Activated CD8-positive, alpha-beta memory T cell treated with anti-CD3 and anti-CD28 coated beads, Interleukin-2, amount 50 U/mL, for 48 hours (primary cell): ENCODE data around the gene CREB3L1.
"Not testable (repeated sequence)": the region's sequence is repeated elsewhere in the genome, so short reads cannot be mapped to it uniquely, and the experiment has no call there.

Experiments
- DNase-seq: peaks from one replicate; pipeline ENCODE4 v3.0.0-alpha.2; 2020

Gene CREB3L1

GRCh38 chr11:46249103-46249937 is 28.1 kb upstream of the CREB3L1 start:
- no peak for DNase-seq

DNA sequence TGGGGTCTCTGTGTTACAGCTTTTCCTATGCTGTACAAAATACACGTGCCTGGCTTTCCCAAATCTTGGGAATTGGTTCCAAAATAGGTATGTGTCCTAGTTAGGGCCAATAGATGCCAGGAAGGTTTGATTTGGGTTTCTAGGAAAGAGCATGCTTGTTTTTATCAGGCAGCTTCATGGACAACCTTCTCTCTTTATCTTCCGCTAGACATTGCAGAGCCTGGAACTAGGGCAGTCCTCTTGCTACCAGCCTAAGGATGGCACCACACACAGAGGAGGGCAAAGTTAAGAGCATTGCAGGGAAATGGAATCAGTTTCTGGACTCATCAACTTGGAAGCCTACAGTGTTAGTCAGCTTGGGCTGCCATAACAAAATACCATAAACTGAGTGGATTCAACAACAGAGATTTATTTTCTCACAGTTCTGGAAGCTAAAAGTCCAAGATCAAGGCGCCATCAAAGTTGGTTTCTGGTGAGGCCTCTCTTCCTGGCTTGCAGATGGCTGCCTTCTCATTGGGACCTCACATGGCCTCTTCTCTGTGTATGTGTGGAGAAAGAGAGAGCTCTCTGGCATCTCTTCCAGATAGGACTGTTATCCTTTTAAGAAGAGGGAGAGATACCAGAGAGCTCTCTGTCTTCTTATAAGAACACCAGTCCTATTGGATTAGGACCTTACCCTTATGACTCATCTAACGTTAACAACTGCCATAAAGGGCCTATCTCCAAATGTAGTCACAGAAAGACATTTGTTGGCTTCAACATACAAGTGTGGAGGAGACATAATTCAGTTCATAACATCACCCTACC is 27.3 kb upstream of the CREB3L1 start:
- DNase-seq = no peak

DNA sequence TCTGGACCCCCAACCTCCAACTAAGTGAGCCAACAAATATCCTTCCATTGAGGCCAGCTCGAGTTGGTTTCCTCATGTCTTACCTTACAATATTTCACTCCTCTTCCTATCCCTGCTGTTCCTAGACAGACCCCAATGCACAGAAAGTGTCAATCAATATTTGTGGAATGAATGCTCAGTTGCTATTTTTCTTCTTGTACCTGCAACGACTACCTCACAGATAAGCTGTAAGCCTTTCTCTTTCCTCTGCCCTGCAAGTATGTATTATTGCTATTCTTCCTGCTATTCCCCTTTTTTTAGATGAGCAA is 26.8 kb upstream of the CREB3L1 start:
- DNase-seq = no peak

DNA sequence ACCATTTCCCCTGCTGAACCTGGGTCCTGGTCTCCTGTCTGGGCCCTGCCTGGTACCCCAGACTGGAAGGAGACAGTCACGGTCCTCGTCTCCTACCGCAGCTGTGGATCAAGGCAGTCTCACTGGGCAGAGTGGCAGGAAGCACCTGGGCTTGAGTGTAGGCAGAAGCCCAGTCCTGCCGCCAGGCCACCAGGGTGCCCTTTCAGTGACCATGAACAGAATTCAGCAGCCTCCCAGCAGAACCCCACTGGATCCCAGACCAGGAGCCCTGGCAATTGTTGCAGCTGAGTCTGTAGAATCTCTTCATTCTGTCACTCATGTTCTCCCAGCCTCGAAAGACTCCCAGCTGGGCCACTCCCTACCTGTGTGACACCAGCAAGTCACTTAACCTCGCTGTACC is 25.5 kb upstream of the CREB3L1 start:
- no peak for DNase-seq

- no peak for DNase-seq
Measured at GRCh38 chr11:46252373-46252914, 25.0 kb upstream of the CREB3L1 start.

GRCh38 chr11:46253258-46254132 is 24.0 kb upstream of the CREB3L1 start:
- DNase-seq = no peak

DNA sequence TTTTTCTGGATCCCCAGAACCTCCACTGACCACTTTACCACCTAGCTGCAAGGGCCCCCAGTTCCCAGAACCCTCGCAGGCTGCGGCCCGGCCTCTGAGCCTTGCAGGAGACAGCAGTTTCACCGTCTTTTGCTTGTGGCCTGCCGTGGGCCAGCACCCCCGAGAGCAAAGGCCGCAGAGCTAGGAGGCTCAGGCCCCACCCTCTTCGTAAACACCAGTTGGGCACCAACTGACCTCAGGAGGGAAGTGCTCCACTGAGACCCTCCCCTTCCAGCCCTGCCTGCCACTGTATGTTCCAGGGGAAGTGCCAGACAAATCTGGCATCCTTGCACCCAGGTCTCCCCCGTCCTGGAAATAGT is 23.4 kb upstream of the CREB3L1 start:
- no peak for DNase-seq

- DNase-seq = no peak
Measured at GRCh38 chr11:46256540-46257001, 20.9 kb upstream of the CREB3L1 start.

GRCh38 chr11:46259347-46259746 is 18.1 kb upstream of the CREB3L1 start:
- not testable (repeated sequence) for DNase-seq

GRCh38 chr11:46259971-46260560 is 17.4 kb upstream of the CREB3L1 start:
- no peak for DNase-seq

GRCh38 chr11:46263120-46263519 is 14.3 kb upstream of the CREB3L1 start:
- no peak for DNase-seq

- DNase-seq = no peak
Measured at GRCh38 chr11:46264030-46264429, 13.4 kb upstream of the CREB3L1 start.

DNA sequence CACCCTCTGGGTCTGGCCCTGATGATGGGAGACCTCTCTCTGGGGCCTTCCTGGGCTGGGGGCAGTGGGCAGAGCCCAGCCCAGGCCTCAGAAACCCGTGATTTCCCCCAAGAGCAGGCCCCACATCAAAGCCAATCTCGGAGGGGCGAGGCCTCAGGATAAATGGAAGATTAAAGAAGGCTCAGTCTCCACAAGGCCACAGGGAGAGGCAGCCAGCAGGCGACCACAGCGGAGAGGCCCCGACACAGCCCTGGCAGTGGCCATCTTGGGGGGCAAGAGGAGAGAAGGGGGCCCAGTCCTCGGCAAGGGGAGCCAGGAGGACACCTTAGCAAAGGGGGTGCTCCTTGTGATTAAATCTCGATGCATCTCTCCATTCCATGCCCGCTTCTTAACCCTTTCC is 12.5 kb upstream of the CREB3L1 start:
- no peak for DNase-seq

DNA sequence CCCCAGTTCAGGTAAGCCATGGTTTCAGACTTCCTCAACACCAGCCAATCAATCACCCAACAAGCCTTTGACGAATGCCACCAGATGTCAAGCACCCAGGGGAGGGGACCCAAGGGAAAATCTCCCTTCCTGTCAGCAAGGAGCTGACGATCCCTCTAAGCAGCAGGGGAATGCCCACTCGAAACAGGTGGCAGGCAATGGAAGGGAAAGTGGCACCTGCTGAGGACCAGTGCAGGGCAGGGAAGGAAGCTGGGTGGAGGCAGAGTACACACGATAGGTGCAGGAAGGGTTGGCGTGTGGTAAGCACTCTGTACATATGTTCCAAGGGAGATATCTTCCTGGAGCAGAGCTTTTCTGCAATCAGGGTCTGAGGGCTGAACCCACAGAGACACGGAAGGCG is 11.7 kb upstream of the CREB3L1 start:
- DNase-seq = no peak

GRCh38 chr11:46267930-46268329 is 9.5 kb upstream of the CREB3L1 start:
- no peak for DNase-seq

- no peak for DNase-seq
Measured at GRCh38 chr11:46270684-46271083, 6.8 kb upstream of the CREB3L1 start.

GRCh38 chr11:46271407-46271806 is 6.1 kb upstream of the CREB3L1 start:
- no peak for DNase-seq

DNA sequence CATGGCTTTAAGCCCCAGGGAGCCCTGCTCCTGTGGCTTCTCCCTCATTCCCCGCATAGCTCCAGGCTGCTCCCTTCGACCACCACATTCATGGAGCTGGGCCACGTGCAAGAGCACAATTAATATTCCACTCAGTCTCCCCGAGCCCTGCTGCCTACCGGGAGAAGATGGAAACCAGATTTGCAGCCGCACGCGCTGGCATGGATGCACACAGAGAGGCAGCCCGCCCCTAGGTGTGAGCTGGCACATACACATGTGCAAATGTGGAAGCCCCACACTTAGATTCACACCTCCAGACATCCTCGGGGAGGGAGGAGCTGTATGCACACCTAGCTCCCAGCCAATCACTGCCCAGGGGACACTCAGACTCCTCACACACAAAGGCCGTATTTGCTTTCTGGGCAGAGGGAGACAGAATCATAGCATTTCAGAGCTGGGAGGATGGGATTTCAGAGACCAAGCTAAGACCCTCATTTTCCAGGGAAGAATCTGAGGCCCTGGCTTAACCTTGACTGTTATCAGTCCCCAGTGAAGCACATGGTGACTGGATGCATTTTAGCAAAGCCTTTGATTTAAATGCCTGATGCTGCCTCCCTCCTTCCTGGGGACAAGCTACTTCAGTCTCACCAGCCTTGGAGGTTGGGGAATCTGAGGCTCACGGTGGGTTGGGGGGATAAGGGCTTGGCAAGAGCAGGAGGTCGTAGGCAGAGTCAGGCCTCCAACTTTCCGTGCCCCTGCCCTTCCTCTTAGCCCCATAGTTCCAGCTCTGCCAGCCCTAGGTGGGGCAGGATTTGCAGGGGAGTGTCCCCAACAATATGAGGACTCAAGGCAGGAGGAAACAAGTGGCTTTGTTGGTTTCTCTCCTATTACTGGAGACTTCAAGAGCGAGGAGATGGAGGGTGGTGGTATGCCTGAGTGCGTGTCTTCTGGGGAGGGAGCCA is 5.3 kb upstream of the CREB3L1 start:
- no peak for DNase-seq

- no peak for DNase-seq
Measured at GRCh38 chr11:46272816-46273427, 4.5 kb upstream of the CREB3L1 start.

DNA sequence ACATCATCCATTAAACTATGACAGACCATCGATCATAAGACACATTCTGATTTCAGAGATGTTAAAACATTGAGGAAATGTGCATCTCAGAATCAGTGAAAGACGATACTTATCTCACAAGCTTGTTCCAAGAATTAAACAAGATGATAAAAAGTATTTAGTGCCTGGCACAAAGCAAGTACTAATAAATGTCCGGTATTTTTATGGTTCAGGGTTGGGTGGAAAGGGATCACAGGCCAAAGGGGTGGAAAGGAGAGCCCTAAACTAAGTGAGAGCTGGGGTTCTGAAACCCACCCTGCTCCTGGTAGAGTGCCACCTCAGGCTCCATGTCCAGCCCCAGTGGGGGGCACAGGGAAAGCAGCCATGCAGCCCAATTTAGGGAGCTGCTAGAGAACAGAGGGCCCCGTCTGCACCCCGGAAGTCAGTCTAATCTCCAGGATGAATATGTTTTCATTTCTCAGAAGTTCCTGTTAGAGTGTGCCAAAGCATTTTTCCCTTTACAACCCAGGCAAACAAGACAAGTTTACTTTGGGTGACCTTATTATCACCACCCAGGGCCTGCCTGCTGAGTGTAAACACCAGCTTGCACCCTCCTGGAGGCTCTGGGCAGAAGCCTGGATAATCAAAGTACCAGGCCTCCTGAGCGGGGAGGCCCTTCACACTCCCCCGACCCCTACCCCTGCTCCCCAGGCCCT is 3.8 kb upstream of the CREB3L1 start:
- DNase-seq = no peak
